Measurements from ENCODE around the gene ZFAND4. TPM values are rescaled to one million over a fixed set of nuclear protein-coding genes. Genes with fewer than 3 reads are reported as not detected.
"Not testable (repeated sequence)": the region's sequence is repeated elsewhere in the genome, so short reads cannot be mapped to it uniquely, and the experiment has no call there.

The ZFAND4 gene
- total RNA-seq, 4 donors from 2014 or later: 10.4 to 33.0 (median 16.2) TPM

DNA sequence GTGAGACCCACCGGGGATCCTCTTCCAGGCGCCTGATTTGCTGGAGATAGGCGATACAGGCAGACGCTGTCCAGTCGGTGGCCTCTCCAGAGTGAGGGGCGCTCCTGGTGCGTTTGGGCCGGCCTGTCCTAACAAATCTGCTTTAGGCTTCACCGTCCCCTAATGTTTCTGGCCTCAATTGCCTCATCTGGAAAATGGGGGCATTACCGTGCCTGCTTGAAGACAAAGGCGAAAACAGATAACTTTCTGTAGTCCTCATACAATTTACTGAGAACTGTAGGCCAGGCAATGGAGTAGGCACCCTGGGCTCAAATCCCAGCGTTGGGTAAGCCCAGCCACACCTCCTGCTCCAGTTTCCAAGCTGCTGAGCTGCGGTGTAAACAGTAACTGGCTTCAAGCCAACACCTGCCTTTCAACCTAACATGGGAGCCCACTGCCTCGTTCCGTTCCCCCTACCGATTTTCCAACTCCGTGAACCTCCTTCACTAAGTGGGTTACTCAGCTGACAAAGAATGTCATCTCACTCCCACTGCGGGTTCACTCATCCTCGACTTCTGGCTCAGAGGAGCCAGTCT is 589 bp upstream of the ZFAND4 start:
- no peaks in the 10 kb centered on the region for H3K27me3 ChIP-seq
- peak in 2 of 3 donors; percentile 47 to 48 for DNase-seq
- H3K4me1 ChIP-seq: peaks cover 0 to 4% (median 0%) of the 10 kb centered on the region in 4 donors
- no peaks in the 10 kb centered on the region for H3K9me3 ChIP-seq
- no peaks in the 10 kb centered on the region for H3K36me3 ChIP-seq
- peak overlapping the region; percentile 79 to 93 (median 86) for H3K27ac ChIP-seq
- peak overlapping the region; percentile 63 to 80 (median 69) for H3K4me3 ChIP-seq
- TF ChIP-seq POLR2A (IDR thresholded peaks at IDR 0.05): no peak
- TF ChIP-seq, protein P1, sequence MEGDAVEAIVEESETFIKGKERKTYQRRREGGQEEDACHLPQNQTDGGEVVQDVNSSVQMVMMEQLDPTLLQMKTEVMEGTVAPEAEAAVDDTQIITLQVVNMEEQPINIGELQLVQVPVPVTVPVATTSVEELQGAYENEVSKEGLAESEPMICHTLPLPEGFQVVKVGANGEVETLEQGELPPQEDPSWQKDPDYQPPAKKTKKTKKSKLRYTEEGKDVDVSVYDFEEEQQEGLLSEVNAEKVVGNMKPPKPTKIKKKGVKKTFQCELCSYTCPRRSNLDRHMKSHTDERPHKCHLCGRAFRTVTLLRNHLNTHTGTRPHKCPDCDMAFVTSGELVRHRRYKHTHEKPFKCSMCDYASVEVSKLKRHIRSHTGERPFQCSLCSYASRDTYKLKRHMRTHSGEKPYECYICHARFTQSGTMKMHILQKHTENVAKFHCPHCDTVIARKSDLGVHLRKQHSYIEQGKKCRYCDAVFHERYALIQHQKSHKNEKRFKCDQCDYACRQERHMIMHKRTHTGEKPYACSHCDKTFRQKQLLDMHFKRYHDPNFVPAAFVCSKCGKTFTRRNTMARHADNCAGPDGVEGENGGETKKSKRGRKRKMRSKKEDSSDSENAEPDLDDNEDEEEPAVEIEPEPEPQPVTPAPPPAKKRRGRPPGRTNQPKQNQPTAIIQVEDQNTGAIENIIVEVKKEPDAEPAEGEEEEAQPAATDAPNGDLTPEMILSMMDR (IDR thresholded peaks at IDR 0.05): no peak

DNA sequence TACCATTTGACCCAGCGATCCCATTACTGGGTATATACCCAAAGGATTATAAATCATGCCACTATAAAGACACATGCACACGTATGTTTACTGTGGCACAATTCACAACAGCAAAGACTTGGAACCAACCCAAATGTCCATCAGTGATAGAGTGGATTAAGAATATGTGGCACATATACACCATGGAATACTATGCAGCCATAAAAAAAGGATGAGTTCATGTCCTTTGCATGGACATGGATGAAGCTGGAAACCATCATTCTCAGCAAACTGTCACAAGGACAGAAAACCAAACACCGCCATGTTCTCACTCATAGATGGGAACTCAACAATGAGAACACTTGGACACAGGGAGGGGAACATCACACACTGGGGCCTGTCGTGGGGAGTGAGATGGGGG is 1.3 kb downstream of the ZFAND4 start:
- not testable (repeated sequence) for H3K9me3 ChIP-seq, H3K4me1 ChIP-seq, H3K36me3 ChIP-seq, DNase-seq, H3K27ac ChIP-seq, H3K27me3 ChIP-seq
- H3K4me3 ChIP-seq: peak overlapping the region in 1 of 4 donors; percentile 69

DNA sequence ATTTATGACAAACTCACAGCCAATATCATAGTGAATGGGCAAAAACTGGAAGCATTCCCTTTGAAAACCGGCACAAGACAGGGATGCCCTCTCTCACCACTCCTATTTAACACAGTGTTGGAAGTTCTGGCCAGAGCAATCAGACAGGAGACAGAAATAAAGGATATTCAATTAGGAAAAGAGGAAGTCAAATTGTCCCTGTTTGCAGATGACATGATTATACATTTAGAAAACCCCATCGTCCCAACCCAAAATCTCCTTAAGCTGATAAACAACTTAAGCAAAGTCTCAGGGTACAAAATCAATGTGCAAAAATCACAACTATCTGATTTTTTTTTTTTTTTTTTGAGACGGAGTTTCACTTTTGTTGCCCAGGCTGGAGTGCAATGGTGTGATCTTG is 2.7 kb downstream of the ZFAND4 start:
- H3K4me1 ChIP-seq, DNase-seq, H3K27me3 ChIP-seq, H3K36me3 ChIP-seq, H3K4me3 ChIP-seq, H3K9me3 ChIP-seq, H3K27ac ChIP-seq: not testable (repeated sequence)

DNA sequence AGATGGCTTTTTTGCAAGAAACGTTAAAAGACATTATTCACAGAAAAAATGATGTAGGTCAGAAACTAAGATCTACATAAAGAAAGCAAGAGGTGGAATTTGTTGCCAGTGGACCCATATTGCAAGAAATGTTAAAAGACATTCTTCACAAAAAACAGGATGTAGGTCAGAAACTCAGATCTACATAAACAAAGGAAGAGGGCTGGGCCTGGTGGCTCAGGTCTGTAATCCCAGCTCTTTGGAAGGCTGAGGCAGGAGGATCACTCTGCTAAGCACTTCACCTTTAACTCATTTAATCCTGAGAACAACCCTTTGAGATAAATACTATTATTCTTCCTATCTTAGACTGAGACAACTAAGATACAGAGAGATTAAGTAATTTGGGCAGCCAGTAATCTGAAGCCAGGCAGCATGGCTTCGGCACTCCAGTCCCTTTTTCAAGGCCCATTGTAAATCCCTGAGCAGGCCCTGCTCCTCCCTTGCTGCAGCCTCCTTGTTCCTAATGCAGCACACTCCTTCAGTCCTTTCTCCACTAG is 11.6 kb downstream of the ZFAND4 start:
- no peak overlapping the region for H3K4me3 ChIP-seq
- TF ChIP-seq, protein P1 (IDR thresholded peaks at IDR 0.05): no peak
- TF ChIP-seq POLR2A (IDR thresholded peaks at IDR 0.05): no peak
- H3K4me1 ChIP-seq: no peaks in the 10 kb centered on the region
- no peaks in the 10 kb centered on the region for H3K9me3 ChIP-seq
- peaks cover 0 to 11% (median 0%) of the 10 kb centered on the region in 3 donors for H3K36me3 ChIP-seq
- no peak for DNase-seq
- H3K27ac ChIP-seq: no peak overlapping the region
- no peaks in the 10 kb centered on the region for H3K27me3 ChIP-seq

DNA sequence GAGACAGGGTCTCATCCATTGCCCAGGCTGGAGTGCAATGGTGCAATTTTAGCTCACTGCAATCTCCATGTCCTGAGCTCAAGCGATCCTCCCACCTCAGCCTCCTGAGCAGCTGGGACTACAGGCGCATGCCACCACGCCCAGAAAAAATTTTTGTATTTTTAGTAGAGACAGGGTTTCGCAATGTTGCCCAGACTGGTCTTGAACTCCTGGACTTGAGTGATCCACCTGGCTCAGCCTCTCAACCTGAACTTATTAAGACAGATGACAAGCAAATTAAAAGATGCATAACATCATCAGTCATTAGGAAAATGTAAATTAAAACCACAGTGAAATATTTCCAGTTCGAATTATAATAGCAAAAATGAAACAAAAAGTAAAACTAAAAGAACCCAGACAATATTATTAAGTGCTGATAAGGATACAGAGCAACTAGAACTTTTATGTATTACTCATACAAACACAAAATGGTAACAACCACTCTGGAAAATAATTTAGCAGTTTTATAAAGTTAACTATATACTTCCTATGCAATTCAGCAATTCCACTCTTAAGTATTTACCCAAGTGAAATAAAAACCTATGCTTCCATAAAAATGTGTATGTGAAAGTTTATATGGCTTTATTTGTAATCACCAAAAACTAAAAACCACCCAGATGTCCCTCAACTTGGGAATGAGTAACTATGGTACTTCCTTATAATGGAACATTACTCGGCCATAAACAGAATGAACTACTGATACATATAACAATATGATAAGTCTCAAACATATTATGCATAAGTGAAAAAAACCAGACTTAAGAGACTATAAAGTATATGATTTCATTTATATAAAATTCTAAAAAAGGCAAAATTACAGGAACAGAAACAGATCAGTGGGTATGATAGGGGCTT is 15.3 kb downstream of the ZFAND4 start:
- Histone ChIP-seq H3K4me3 (no peak overlapping the region), H3K27ac (no peak overlapping the region), H3K36me3 (peaks cover 0 to 11% (median 0%) of the 10 kb centered on the region in 3 donors), H3K4me1 (no peaks in the 10 kb centered on the region), H3K27me3 (no peaks in the 10 kb centered on the region), H3K9me3 (no peaks in the 10 kb centered on the region)
- TF ChIP-seq, protein P1 (IDR thresholded peaks at IDR 0.05): no peak
- no peak for TF ChIP-seq POLR2A (IDR thresholded peaks at IDR 0.05)
- DNase-seq: no peak

DNA sequence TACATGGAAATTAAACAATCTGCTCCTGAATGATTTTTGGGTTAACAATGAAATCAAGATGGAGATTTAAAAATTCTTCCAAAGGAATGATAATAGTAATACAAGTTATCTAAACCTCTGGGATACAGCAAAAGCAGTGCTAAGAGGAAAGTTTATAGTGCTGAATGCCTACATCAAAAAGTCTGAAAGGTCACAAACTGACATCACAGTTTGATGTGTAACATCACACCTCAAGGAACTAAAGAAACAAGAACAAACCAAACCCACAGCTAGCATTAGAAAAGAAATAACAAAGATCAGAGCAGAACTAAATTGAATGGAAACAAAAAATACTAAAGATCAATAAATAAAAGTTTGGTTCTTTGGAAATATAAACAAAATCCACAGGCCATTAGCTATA is 17.4 kb downstream of the ZFAND4 start:
- Histone ChIP-seq H3K9me3 (no peaks in the 10 kb centered on the region), H3K4me3 (no peak overlapping the region), H3K27ac (no peak overlapping the region), H3K36me3 (peaks cover 0 to 5% (median 0%) of the 10 kb centered on the region in 3 donors), H3K4me1 (no peaks in the 10 kb centered on the region), H3K27me3 (no peaks in the 10 kb centered on the region)
- DNase-seq: no peak
- no peak for TF ChIP-seq POLR2A (IDR thresholded peaks at IDR 0.05)
- TF ChIP-seq, protein P1 (IDR thresholded peaks at IDR 0.05): no peak

DNA sequence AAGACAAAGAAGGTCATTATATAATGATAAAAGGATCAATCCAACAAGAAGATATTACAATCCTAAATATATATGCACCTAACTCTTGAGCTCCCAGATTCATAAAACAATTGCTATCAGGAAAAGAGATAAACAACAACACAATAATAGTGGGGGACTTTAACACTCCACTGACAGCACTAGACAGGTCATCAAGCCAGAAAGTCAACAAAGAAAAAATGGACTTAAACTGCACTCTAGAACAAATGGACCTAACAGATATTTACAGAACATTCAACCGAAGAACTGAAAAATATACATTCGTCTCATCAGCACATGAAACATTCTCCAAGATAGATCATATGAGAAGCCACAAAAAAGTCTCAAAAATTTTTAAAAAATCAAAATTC is 17.8 kb downstream of the ZFAND4 start:
- H3K36me3 ChIP-seq, H3K4me1 ChIP-seq, DNase-seq, H3K4me3 ChIP-seq, H3K9me3 ChIP-seq, H3K27ac ChIP-seq, H3K27me3 ChIP-seq: not testable (repeated sequence)
